Thyroid gland (tissue), 4 donors: Measurements from ENCODE around the gene BRIP1.

Source experiments
- CTCF ChIP-seq, 6 experiments: fragments of 200-600 bp in 3 of 6; fragments of 450-650 bp in 3 of 6; sonication (generic) in 3 of 6; IDR thresholded peaks; one replicate each; pipeline ENCODE4 v1.5.1; 2016 to 2019; ENCODE audit warnings: antibody characterized with exemption in 6 of 6, mild to moderate bottlenecking in 2 of 6, inconsistent platforms in 1 of 6, moderate library complexity in 1 of 6
- POLR2A ChIP-seq, 2 donors: fragments of 450-650 bp; IDR thresholded peaks; one replicate each; pipeline ENCODE4 v1.6.1; 2017; ENCODE audit warnings: antibody characterized with exemption in 2 of 2, mild to moderate bottlenecking in 2 of 2, moderate library complexity in 1 of 2

GRCh38 chr17:61680921-61681320 lies 182.4 kb downstream of the BRIP1 start:
- TF ChIP-seq POLR2A (IDR thresholded peaks at IDR 0.05), result no peak
- no peak for TF ChIP-seq CTCF (IDR thresholded peaks at IDR 0.05)
